Nephron progenitor cell (in vitro differentiated cells): ENCODE results near the gene MED12L.
A peak's percentile ranks its signal among the peaks of the same experiment; 100 is the strongest.

Experiments
- DNase-seq: peaks from one replicate; pipeline ENCODE4 v3.0.0; 2021
- H3K27ac Mint-ChIP-seq: 2 replicates; pipeline ENCODE4 v1.8.0; 2021; ENCODE audit warnings: mild to moderate bottlenecking, moderate library complexity, mixed read lengths
- H3K27me3 Mint-ChIP-seq: 2 replicates; pipeline ENCODE4 v1.8.0; 2021; ENCODE audit warnings: mild to moderate bottlenecking, low read depth, mixed read lengths; ENCODE audit not compliant: poor library complexity
- H3K36me3 Mint-ChIP-seq: 2 replicates; pipeline ENCODE4 v1.8.0; 2021; ENCODE audit warnings: low read depth, mixed read lengths
- H3K4me1 Mint-ChIP-seq: 2 replicates; pipeline ENCODE4 v1.8.0; 2021; ENCODE audit warnings: mixed read lengths
- H3K4me3 Mint-ChIP-seq: 2 replicates; pipeline ENCODE4 v1.8.0; 2021; ENCODE audit warnings: mild to moderate bottlenecking, moderate library complexity, mixed read lengths
- H3K9me3 Mint-ChIP-seq: 2 replicates; pipeline ENCODE4 v1.8.0; 2021; ENCODE audit warnings: mild to moderate bottlenecking, moderate library complexity, mixed read lengths
- CTCF ChIP-seq: fragments of 200-600 bp; sonication (generic); IDR thresholded peaks from 2 replicates; pipeline ENCODE4 v1.5.0; 2021; ENCODE audit warnings: antibody characterized with exemption

Gene MED12L

GRCh38 chr3:151432616-151433372 lies 347.3 kb downstream of the MED12L start:
- H3K27me3 Mint-ChIP-seq, result no peaks in the 10 kb centered on the region
- peaks cover 6% of the 10 kb centered on the region for H3K4me1 Mint-ChIP-seq
- DNase-seq, result no peak
- no peak for TF ChIP-seq CTCF
- H3K36me3 Mint-ChIP-seq, result peaks cover 40% of the 10 kb centered on the region
- no peak overlapping the region for H3K27ac Mint-ChIP-seq
- peaks cover 16% of the 10 kb centered on the region for H3K9me3 Mint-ChIP-seq
- H3K4me3 Mint-ChIP-seq, result no peak overlapping the region

- Mint-ChIP-seq H3K27me3 (no peaks in the 10 kb centered on the region), H3K36me3 (peaks cover 33% of the 10 kb centered on the region), H3K4me1 (peaks cover 6% of the 10 kb centered on the region), H3K4me3 (no peak overlapping the region), H3K27ac (no peak overlapping the region), H3K9me3 (peaks cover 16% of the 10 kb centered on the region)
- TF ChIP-seq CTCF, result no peak
- no peak for DNase-seq
These were observed 348.9 kb downstream of the MED12L start for GRCh38 chr3:151434151-151434890.

GRCh38 chr3:151436675-151437446 lies 351.4 kb downstream of the MED12L start:
- no peak for TF ChIP-seq CTCF
- DNase-seq, result no peak
- no peak overlapping the region for H3K27ac Mint-ChIP-seq
- H3K36me3 Mint-ChIP-seq, result peaks cover 8% of the 10 kb centered on the region
- H3K4me3 Mint-ChIP-seq, result no peak overlapping the region
- H3K27me3 Mint-ChIP-seq, result no peaks in the 10 kb centered on the region
- no peaks in the 10 kb centered on the region for H3K9me3 Mint-ChIP-seq
- H3K4me1 Mint-ChIP-seq, result no peaks in the 10 kb centered on the region

- H3K36me3 Mint-ChIP-seq, result peaks cover 4% of the 10 kb centered on the region
- H3K4me3 Mint-ChIP-seq, result no peak overlapping the region
- H3K27ac Mint-ChIP-seq, result no peak overlapping the region
- TF ChIP-seq CTCF, result no peak
- no peaks in the 10 kb centered on the region for H3K4me1 Mint-ChIP-seq
- H3K9me3 Mint-ChIP-seq, result no peaks in the 10 kb centered on the region
- no peaks in the 10 kb centered on the region for H3K27me3 Mint-ChIP-seq
- DNase-seq, result no peak
These were observed 352.4 kb downstream of the MED12L start for GRCh38 chr3:151437906-151438305.

GRCh38 chr3:151439652-151440125 lies 354.2 kb downstream of the MED12L start:
- peak; percentile 82 for TF ChIP-seq CTCF
- Mint-ChIP-seq H3K4me3 (no peak overlapping the region), H3K27me3 (no peaks in the 10 kb centered on the region), H3K36me3 (no peaks in the 10 kb centered on the region), H3K9me3 (no peaks in the 10 kb centered on the region), H3K27ac (no peak overlapping the region), H3K4me1 (no peaks in the 10 kb centered on the region)
- peak; percentile 23 for DNase-seq
